WERI-Rb-1 (cell line): ENCODE results near the gene ZNF629.

Experiments
- DNase-seq: peaks from one replicate; pipeline ENCODE4 v3.0.0-alpha.2; 2020
- H3K27ac ChIP-seq: fragments of 250-450 bp; sonication (Bioruptor Pico); 2 replicates; pipeline ENCODE4 v1.5.1; 2020; ENCODE audit warnings: mild to moderate bottlenecking, moderate library complexity
- H3K27me3 ChIP-seq: fragments of 250-450 bp; sonication (Bioruptor Pico); 2 replicates; pipeline ENCODE4 v1.5.1; 2021; ENCODE audit warnings: mild to moderate bottlenecking, low read depth, moderate library complexity; ENCODE audit not compliant: insufficient read depth, severe bottlenecking
- H3K36me3 ChIP-seq: fragments of 250-450 bp; sonication (Bioruptor Pico); 2 replicates; pipeline ENCODE4 v1.5.1; 2020; ENCODE audit warnings: mild to moderate bottlenecking, moderate library complexity
- H3K4me3 ChIP-seq: 2 replicates; pipeline ENCODE4 v1.5.1; 2011; ENCODE audit warnings: low read depth, mild to moderate bottlenecking, control low read depth, low read length
- H3K9me3 ChIP-seq: fragments of 250-450 bp; sonication (Bioruptor Pico); 2 replicates; pipeline ENCODE4 v1.5.1; 2021; ENCODE audit warnings: mild to moderate bottlenecking, moderate library complexity; ENCODE audit not compliant: severe bottlenecking
- TF ChIP-seq, protein P1 (sequence below): IDR thresholded peaks from 2 replicates; pipeline ENCODE4 v1.5.1; 2011; ENCODE audit warnings: low read depth, mild to moderate bottlenecking, control low read depth, inconsistent platforms, low read length

ZNF629 gene

DNA sequence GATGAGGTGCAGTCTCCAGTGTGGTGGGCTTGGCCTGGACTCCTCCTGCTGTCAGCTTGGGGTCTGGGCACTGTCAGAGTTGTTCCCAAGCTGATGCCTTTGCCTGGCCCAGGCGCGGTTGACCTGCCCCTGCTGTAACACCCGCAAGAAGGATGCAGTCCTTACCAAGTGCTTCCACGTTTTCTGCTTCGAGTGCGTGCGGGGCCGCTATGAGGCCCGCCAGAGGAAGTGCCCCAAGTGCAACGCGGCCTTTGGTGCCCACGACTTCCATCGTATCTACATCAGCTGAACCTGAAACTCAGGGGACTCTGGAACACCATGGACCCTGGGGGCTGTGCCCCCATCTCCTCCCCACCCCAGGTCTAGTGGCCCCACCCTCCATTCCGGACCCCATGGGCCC, 13.2 kb downstream of the ZNF629 start:
- Histone ChIP-seq H3K27me3 (no peaks in the 10 kb centered on the region), H3K36me3 (peaks cover 59% of the 10 kb centered on the region), H3K27ac (no peak overlapping the region), H3K9me3 (no peaks in the 10 kb centered on the region), H3K4me3 (no peak overlapping the region)
- no peak for DNase-seq
- TF ChIP-seq, protein P1, sequence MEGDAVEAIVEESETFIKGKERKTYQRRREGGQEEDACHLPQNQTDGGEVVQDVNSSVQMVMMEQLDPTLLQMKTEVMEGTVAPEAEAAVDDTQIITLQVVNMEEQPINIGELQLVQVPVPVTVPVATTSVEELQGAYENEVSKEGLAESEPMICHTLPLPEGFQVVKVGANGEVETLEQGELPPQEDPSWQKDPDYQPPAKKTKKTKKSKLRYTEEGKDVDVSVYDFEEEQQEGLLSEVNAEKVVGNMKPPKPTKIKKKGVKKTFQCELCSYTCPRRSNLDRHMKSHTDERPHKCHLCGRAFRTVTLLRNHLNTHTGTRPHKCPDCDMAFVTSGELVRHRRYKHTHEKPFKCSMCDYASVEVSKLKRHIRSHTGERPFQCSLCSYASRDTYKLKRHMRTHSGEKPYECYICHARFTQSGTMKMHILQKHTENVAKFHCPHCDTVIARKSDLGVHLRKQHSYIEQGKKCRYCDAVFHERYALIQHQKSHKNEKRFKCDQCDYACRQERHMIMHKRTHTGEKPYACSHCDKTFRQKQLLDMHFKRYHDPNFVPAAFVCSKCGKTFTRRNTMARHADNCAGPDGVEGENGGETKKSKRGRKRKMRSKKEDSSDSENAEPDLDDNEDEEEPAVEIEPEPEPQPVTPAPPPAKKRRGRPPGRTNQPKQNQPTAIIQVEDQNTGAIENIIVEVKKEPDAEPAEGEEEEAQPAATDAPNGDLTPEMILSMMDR = no peak

DNA sequence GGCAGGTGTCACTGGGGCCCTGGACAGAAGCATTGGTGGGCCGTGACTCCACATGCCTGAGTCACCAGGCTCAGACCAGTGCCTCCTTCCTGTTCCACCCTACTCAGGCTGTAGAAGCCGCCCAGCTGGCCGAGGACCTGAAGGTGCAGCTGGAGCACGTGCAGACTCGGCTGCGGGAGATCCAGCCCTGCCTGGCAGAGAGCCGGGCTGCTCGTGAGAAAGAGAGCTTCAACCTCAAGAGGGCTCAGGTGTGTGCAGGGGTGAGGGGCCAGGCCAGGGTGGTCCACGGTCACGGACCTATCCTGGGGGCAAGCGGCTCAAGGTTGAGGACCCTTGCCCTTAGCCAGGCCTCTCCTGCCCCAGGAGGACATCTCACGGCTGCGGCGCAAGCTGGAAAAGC, 15.3 kb downstream of the ZNF629 start:
- TF ChIP-seq, protein P1 = no peak
- Histone ChIP-seq H3K27me3 (no peaks in the 10 kb centered on the region), H3K36me3 (peaks cover 72% of the 10 kb centered on the region), H3K9me3 (no peaks in the 10 kb centered on the region), H3K27ac (no peak overlapping the region), H3K4me3 (no peak overlapping the region)
- no peak for DNase-seq

DNA sequence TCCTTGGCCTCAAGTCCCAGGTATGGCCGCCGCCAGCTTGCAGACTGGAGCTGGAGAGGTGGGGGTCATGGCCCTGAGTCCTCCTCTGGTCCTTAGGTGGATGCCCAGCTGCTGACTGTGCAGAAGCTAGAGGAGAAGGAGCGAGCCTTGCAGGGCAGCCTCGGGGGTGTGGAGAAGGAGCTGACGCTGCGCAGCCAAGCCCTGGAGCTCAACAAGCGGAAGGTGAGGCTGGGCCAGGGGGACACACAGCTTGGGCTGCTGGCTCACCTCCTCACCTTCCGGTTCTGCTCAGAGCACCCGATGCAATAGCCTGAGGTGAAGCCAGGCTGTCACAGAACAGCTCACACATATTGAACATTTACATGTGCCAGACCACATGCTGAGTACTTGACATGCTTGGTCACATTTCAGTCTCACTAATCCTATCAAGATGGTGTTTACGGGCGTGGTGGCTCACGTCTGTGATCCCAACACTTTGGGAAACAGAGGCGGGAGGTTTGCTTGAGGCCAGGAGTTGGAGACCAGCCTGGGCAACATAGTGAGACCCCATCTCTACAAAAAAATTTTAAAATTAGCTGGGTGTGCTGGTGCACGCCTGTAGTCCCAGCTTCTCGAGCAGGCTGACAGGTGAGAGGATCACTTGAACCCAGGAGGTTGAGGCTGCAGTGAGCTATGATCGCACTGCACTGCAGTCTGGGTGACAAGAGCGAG, 17.5 kb downstream of the ZNF629 start:
- no peaks in the 10 kb centered on the region for H3K9me3 ChIP-seq
- no peak overlapping the region for H3K27ac ChIP-seq
- TF ChIP-seq, protein P1 = no peak
- DNase-seq = no peak
- no peaks in the 10 kb centered on the region for H3K27me3 ChIP-seq
- H3K36me3 ChIP-seq = peaks cover 91% of the 10 kb centered on the region
- no peak overlapping the region for H3K4me3 ChIP-seq

DNA sequence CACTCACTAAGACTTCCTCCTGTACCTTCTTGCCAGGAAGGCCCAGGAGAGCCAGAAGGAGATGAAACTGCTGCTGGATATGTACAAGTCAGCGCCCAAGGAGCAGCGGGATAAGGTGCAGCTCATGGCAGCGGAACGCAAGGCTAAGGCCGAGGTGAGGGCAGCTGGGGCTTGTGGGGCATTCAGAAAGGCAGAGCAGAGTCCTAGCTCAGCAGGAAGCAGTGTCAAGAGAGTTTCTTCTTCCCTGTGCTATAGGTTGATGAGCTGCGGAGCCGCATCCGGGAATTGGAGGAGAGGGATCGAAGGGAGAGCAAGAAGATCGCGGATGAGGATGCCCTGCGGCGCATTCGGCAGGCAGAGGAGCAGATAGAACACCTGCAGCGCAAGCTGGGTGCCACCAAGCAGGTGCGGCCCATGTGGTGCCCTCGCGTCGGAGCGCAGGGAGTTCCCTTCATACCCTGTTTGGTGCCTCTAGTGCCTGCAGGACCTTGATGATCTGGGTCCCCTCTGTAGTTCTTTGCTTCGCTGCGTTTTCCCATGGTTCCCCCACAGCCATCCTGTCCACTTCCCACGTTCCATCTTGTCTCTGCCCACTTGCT, 18.3 kb downstream of the ZNF629 start:
- Histone ChIP-seq H3K4me3 (no peak overlapping the region), H3K36me3 (peaks cover 93% of the 10 kb centered on the region), H3K27ac (no peak overlapping the region), H3K9me3 (no peaks in the 10 kb centered on the region), H3K27me3 (no peaks in the 10 kb centered on the region)
- TF ChIP-seq, protein P1 = no peak
- no peak for DNase-seq

DNA sequence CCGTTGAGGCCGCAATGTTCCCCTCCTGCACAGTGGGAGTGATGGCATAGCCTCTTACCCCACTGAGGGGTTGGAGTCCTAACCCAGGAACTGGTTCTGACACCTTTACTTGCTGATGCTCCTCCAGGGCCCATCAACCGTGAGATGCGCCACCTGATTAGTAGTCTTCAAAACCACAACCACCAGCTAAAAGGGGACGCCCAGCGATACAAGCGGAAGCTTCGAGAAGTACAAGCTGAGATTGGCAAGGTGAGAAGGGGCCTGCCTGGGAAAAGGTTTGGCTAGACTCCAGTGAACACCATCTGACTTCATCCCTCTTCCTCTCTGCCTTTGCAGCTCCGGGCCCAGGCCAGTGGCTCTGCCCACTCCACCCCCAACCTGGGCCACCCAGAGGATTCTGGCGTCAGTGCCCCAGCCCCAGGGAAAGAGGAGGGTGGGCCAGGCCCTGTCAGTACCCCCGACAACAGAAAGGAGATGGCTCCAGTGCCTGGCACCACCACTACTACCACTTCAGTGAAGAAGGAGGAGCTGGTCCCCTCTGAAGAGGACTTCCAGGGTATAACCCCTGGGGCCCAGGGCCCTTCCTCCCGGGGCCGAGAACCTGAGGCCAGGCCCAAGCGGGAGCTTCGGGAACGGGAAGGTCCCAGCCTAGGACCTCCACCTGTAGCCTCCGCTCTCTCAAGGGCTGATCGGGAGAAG, 19.1 kb downstream of the ZNF629 start:
- peaks cover 93% of the 10 kb centered on the region for H3K36me3 ChIP-seq
- H3K27ac ChIP-seq = no peak overlapping the region
- DNase-seq = no peak
- TF ChIP-seq, protein P1 = no peak
- H3K4me3 ChIP-seq = no peak overlapping the region
- no peaks in the 10 kb centered on the region for H3K9me3 ChIP-seq
- no peaks in the 10 kb centered on the region for H3K27me3 ChIP-seq
